Transverse colon (tissue), 3 donors: Measurements from ENCODE around the gene PPM1F.

Source experiments
- CTCF ChIP-seq, 5 experiments: fragments of 200-600 bp in 3 of 5; fragments of 450-650 bp in 2 of 5; sonication (generic) in 3 of 5; IDR thresholded peaks; 1 replicate in 2 of 5; 2 replicates in 3 of 5; pipeline ENCODE4 v1.5.1; 2016 to 2017; ENCODE audit warnings: antibody characterized with exemption in 5 of 5, inconsistent platforms in 3 of 5, mild to moderate bottlenecking in 2 of 5, moderate library complexity in 1 of 5
- POLR2A ChIP-seq: fragments of 450-650 bp; IDR thresholded peaks from one replicate; pipeline ENCODE4 v1.6.1; 2016; ENCODE audit warnings: antibody characterized with exemption, mild to moderate bottlenecking, moderate library complexity

- TF ChIP-seq CTCF (IDR thresholded peaks at IDR 0.05) (no peak), POLR2A (no peak)
Observed at GRCh38 chr22:21958360-21959273, 6.0 kb upstream of the PPM1F start.
